Measurements from ENCODE around the gene LAMB3.

LAMB3 gene

DNA sequence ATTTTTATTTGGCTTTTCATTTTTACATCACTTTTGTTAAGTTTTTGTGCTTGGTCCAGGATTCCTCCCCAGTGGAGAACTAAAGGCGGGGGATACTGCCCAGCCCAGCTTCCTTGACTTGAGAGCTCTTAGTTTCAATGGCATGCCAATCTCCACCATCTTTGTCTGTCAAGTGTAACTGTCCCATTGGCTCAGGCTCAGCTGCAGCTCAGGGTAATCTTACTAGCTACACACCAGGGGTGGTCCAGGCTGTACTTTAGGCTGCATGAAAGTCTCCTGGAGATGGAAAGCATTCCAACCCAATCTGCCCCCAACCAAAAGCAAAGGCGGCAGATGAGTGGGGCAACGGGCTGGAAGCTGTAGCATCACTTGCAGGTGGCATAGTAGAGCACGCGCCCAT is 37.3 kb downstream of the LAMB3 start:
- no peaks in the 10 kb centered on the region for H3K4me1 ChIP-seq (ENCODE audit: insufficient read depth, low read length)

DNA sequence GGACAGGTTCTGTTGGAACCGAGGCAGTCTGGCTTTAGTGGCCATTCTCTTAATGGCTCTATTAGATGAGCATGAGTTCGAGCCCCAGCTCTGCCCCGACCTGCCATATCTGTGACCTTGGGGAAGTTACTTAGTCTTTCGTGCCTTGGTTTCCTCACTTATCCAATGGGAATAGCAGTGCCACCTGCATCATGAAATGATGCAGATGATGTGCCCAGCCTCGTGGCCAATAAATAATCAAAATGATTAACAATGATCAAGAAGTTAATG is 38.1 kb downstream of the LAMB3 start:
- H3K27me3 ChIP-seq (ENCODE audit: insufficient read depth, low read length): peaks cover 3% of the 10 kb centered on the region
- no peak overlapping the region for H3K4me3 ChIP-seq (ENCODE audit: low read length)

More for the DNA sequence above, 37.3 kb downstream of the LAMB3 start:
- H3K27me3 ChIP-seq (ENCODE audit: insufficient read depth, low read length): peaks cover 3% of the 10 kb centered on the region
- H3K9me3 ChIP-seq (ENCODE audit: low read length): no peaks in the 10 kb centered on the region
- no peaks in the 10 kb centered on the region for H3K36me3 ChIP-seq (ENCODE audit: insufficient read depth, low read length)
- no peak overlapping the region for H3K4me3 ChIP-seq (ENCODE audit: low read length)
- no peak overlapping the region for H2AFZ ChIP-seq (ENCODE audit: low read depth, low read length)

DNA sequence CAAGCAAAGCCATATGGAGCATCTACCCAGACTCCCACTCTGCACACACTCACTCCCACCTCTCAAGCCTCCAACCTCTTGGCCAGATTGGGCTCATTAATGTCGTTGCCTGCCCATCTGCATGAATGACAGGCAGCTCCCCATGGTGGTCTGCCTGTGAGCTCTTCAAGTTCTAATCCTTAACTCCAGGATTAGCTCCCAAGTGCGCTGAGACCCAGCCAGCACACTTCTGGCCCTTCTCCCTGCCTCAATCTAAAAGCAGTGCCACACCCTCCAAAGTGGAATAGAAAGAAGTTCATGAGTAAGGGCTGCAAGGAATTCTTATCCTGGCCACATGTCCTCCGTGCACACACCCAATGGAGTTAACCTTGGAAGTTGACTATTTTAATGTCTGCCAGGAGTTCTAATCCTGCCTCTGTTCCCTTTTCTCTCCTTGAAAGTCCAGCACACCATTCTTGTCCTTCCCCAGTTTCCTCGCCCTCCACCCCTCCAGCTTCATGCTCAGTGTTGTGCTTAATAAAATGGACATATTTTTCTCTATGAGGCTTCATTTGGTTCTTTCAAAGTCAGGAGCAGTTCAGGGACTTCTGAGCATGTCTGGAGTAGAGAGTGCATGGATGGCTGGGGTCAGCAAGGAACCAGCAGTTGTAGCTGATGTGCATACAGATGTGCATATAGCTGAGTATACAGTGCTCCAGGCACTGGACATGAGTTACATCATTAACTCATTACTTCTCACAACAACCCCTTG is 38.6 kb downstream of the LAMB3 start:
- Histone ChIP-seq H3K4me3 (ENCODE audit: low read length) (no peak overlapping the region), H3K27me3 (ENCODE audit: insufficient read depth, low read length) (peaks cover 3% of the 10 kb centered on the region), H3K36me3 (ENCODE audit: insufficient read depth, low read length) (no peaks in the 10 kb centered on the region), H3K9me3 (ENCODE audit: low read length) (no peaks in the 10 kb centered on the region), H2AFZ (ENCODE audit: low read depth, low read length) (no peak overlapping the region), H3K4me1 (ENCODE audit: insufficient read depth, low read length) (no peaks in the 10 kb centered on the region)

More for the DNA sequence above, 38.1 kb downstream of the LAMB3 start:
- H3K36me3 ChIP-seq (ENCODE audit: insufficient read depth, low read length): no peaks in the 10 kb centered on the region
- no peaks in the 10 kb centered on the region for H3K4me1 ChIP-seq (ENCODE audit: insufficient read depth, low read length)
- no peaks in the 10 kb centered on the region for H3K9me3 ChIP-seq (ENCODE audit: low read length)
- no peak overlapping the region for H2AFZ ChIP-seq (ENCODE audit: low read depth, low read length)

DNA sequence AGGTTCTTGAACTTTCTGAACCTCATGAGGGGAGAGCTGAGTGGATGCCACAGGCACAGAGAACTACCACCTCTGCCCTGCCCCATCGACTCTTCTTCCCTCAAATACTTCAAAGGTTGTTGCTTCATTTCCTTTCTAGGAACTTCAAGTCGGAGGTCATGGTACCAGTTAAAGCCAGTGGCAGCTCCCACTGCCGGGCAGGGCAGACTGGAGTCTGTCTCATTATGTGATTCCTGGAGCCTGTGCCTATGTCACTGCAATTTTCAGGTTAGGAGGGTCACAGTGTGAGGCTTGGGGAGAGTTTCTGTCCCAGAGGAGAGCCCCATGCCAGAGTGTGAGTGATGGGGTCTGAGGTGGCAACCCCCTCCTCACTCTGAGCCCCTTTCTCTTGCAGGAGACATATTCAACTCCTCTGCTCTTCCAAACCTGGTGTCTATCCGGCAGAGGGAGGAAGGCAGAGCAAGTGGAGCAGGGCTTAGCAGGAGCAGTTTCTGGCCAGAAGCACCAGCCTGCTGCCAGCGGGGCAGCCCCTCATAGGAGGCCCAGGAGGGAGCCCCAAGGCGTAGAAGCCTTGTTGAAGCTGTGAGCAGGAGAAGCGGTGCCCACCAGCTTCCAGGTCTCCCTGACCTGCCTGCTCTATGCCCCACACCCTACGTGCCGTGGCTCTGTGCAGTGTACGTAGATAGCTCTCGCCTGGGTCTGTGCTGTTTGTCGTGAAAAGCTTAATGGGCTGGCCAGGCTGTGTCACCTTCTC is 39.4 kb downstream of the LAMB3 start:
- Histone ChIP-seq H3K27me3 (ENCODE audit: insufficient read depth, low read length) (peaks cover 3% of the 10 kb centered on the region), H2AFZ (ENCODE audit: low read depth, low read length) (no peak overlapping the region), H3K4me1 (ENCODE audit: insufficient read depth, low read length) (no peaks in the 10 kb centered on the region), H3K36me3 (ENCODE audit: insufficient read depth, low read length) (no peaks in the 10 kb centered on the region), H3K4me3 (ENCODE audit: low read length) (no peak overlapping the region), H3K9me3 (ENCODE audit: low read length) (no peaks in the 10 kb centered on the region)

DNA sequence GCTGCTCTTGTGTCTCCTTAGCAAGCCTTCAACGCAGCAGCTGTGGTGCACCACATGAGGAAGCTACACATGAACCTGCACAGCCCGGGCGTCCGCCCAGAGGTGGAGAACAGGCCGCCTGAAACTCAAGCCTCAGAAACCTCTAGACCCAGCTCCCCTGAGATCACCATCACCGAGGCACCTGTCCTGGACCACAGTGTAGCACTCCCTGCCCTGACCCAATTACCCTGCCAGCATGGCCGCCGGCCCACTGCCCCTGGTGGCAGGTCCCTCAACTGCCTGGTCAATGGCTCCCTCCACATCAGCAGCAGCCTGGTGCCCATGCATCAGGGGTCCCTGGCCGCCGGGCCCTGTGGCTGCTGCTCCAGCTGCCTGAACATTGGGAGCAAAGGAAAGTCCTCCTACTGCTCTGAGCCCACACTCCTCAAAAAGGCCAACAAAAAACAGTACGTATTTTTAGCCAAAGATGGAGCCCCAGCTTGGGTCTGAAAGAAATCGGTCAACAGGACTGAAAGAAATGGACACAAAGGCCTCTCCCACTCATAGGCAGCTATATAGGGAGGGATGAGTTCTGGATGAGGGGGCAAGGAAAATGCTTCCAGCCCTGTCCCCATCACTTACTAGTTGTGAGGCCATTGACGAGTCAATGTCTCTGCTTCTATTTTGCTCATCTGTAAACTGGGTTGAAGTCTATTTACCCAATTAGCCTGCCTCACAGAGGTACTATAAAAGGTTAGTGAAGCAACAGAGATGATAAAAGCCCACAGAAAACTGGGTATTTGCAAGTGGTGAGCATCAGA is 40.3 kb downstream of the LAMB3 start:
- Histone ChIP-seq H3K36me3 (ENCODE audit: insufficient read depth, low read length) (no peaks in the 10 kb centered on the region), H3K27me3 (ENCODE audit: insufficient read depth, low read length) (peaks cover 3% of the 10 kb centered on the region), H3K9me3 (ENCODE audit: low read length) (no peaks in the 10 kb centered on the region), H3K4me1 (ENCODE audit: insufficient read depth, low read length) (no peaks in the 10 kb centered on the region), H3K4me3 (ENCODE audit: low read length) (no peak overlapping the region), H2AFZ (ENCODE audit: low read depth, low read length) (no peak overlapping the region)

DNA sequence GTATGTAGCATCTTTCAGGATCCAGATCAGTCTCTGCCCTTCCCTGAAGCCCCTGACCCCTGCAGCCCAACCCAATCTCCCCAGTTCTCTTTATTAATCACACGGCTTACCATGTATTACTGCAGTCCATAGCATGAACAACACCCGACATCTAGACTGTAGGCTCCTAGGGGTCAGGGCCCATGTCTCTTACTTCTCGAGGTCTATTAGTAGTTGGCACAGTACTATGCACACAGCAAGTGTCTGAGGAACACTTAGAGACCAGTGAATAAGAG is 41.7 kb downstream of the LAMB3 start:
- Histone ChIP-seq H2AFZ (ENCODE audit: low read depth, low read length) (no peak overlapping the region), H3K36me3 (ENCODE audit: insufficient read depth, low read length) (no peaks in the 10 kb centered on the region), H3K9me3 (ENCODE audit: low read length) (no peaks in the 10 kb centered on the region), H3K4me1 (ENCODE audit: insufficient read depth, low read length) (no peaks in the 10 kb centered on the region), H3K27me3 (ENCODE audit: insufficient read depth, low read length) (peaks cover 3% of the 10 kb centered on the region), H3K4me3 (ENCODE audit: low read length) (no peak overlapping the region)

DNA sequence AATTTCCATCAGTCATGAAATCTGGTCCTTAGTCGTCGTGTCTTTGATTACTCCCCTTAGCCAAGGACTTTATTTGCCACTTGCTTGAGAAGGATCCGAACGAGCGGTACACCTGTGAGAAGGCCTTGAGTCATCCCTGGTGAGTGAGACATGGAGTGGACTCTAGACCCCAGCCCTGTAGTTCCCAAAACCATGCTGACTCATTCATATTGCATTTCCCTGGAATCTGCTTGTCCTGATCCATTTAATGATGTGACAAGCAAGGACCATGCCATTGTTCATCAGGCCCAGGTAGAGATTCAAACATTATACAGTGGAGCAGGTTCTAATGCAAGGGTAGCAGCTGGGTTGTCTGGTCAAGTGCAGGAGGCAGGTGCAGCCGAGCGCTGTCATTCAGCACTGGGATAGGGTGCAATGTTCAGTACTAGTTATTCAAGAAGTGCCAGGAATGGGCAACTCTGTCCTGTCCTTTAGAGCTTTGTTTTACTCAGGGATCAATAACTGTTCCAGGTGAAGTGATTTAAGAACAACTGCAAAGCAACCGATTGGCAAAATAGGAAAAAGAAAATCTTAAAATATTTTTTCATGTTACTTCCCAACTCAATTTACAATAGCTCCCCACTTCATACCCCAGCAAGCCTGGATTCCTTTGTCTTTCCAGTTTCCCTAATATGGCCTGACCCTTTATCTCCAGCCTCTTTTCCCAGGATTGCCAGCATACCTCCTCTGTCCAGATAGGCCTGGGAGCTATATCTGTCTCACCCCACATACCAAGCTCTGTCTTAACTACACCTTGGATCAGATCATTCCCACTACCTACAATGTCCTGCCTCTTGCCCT is 42.2 kb downstream of the LAMB3 start:
- peaks cover under 1% of the 10 kb centered on the region for H3K27me3 ChIP-seq (ENCODE audit: insufficient read depth, low read length)
- H3K4me1 ChIP-seq (ENCODE audit: insufficient read depth, low read length): no peaks in the 10 kb centered on the region
- H2AFZ ChIP-seq (ENCODE audit: low read depth, low read length): no peak overlapping the region
- H3K36me3 ChIP-seq (ENCODE audit: insufficient read depth, low read length): no peaks in the 10 kb centered on the region
- no peak overlapping the region for H3K4me3 ChIP-seq (ENCODE audit: low read length)
- no peaks in the 10 kb centered on the region for H3K9me3 ChIP-seq (ENCODE audit: low read length)

DNA sequence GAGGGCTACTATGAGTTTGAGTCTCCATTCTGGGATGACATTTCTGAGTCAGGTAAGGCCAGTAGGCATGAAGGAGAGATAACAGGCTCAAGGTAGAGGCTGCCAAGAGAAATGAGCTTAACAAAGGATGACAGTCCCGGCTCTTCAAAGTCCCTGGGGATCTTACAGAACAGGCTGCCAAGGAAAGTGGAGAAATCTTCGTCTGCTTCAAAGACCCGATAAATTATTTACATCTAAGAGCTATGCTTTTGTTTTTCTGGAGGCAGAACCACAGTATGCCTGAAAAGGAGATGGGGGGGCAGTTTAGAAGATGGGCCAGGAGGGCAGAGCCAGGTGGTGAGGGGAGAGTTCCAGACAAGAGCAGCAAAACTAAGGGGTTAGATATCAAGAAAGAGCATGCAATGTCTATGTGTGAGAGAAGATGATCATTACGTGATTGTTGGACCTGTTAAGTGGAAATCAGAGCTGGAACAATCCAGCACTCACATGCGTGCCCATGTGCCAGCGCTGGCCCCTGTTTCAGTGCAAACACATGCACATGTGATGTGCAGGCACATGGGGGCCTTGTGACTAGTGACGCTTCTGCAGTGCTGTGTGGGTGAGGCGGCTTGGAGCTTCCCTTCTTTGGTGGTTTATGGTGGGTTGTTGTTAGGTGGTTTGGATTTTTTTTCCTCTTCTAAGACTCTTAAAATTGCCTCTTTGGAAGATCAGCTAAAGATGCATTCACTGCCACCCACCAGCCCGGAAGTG is 43.0 kb downstream of the LAMB3 start:
- no peaks in the 10 kb centered on the region for H3K4me1 ChIP-seq (ENCODE audit: insufficient read depth, low read length)
- H3K27me3 ChIP-seq (ENCODE audit: insufficient read depth, low read length): no peaks in the 10 kb centered on the region
- no peaks in the 10 kb centered on the region for H3K36me3 ChIP-seq (ENCODE audit: insufficient read depth, low read length)
- no peaks in the 10 kb centered on the region for H3K9me3 ChIP-seq (ENCODE audit: low read length)
- H2AFZ ChIP-seq (ENCODE audit: low read depth, low read length): no peak overlapping the region
- no peak overlapping the region for H3K4me3 ChIP-seq (ENCODE audit: low read length)

DNA sequence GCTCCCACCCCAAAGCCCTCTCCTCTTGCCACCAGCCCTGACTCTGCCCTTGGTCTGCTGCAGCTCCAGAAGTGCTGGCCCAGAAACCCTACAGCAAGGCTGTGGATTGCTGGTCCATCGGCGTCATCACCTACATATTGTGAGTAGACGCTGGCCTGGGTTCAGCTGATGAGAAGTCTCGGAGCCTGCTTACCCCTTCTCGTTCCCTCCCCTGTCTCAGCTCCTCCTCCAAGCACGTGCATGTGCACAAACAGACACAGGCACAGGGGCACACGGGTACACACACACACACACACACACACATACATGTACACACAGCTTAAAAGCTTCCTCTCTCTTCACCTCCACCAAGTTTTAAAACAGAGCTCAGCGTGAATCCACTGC is 44.4 kb downstream of the LAMB3 start:
- H2AFZ ChIP-seq (ENCODE audit: low read depth, low read length): no peak overlapping the region
- H3K4me3 ChIP-seq (ENCODE audit: low read length): no peak overlapping the region
- no peaks in the 10 kb centered on the region for H3K4me1 ChIP-seq (ENCODE audit: insufficient read depth, low read length)
- H3K36me3 ChIP-seq (ENCODE audit: insufficient read depth, low read length): no peaks in the 10 kb centered on the region
- no peaks in the 10 kb centered on the region for H3K9me3 ChIP-seq (ENCODE audit: low read length)
- H3K27me3 ChIP-seq (ENCODE audit: insufficient read depth, low read length): no peaks in the 10 kb centered on the region

DNA sequence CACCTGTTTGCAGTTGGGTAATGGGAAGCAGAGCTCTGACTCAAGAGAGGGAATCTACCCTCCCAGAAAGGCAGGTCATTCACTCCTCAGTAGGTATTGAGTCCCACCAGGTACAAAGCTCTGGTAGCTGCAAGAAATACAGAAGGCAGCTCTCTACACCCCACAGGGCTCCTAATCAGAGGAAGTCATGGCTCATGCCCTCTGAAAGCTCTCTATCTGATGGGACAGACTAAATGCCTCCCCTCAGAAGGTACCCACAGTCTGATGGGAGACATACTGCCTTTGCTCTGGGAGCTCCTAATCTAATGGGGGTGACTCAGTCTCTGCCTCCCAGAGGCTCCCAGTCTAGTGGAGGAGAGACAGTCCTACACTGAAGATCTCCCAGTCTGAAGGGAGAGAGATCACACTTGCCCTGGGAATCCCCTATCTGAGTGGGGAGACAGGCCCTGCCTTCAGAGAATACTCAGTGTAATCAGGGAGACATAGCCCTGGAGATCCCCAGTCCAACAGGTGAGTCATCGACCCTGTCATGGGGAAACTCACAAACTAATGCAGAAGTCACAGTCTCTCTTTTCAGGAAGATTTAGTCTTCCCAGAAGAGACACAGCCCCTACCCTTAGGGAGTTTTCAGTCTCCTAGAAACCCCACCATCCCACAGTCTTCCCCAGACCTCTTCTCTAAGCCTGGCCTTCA is 45.0 kb downstream of the LAMB3 start:
- no peak overlapping the region for H3K4me3 ChIP-seq (ENCODE audit: low read length)
- H3K9me3 ChIP-seq (ENCODE audit: low read length): no peaks in the 10 kb centered on the region
- no peaks in the 10 kb centered on the region for H3K27me3 ChIP-seq (ENCODE audit: insufficient read depth, low read length)
- H2AFZ ChIP-seq (ENCODE audit: low read depth, low read length): no peak overlapping the region
- H3K36me3 ChIP-seq (ENCODE audit: insufficient read depth, low read length): no peaks in the 10 kb centered on the region
- no peaks in the 10 kb centered on the region for H3K4me1 ChIP-seq (ENCODE audit: insufficient read depth, low read length)

DNA sequence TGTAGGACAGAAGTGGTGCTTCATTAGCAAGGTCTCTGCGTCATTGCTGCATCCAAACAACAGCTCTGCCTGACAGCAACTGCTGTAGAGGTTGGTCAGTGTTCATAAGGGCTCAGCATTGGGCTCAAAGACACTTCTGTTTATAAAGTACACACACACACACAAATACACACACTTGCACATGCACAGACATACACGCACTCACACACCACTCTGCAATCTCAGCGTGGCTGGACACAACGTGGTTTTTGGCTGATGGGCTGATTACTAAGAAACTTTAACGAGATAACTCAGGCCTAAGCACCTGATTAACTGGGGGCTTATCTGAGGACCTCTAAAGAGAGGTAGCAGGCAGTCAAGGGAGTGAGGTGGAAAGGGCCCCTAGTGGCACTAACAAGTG is 48.3 kb downstream of the LAMB3 start:
- Histone ChIP-seq H3K36me3 (ENCODE audit: insufficient read depth, low read length) (no peaks in the 10 kb centered on the region), H3K4me3 (ENCODE audit: low read length) (no peak overlapping the region), H2AFZ (ENCODE audit: low read depth, low read length) (no peak overlapping the region), H3K4me1 (ENCODE audit: insufficient read depth, low read length) (no peaks in the 10 kb centered on the region), H3K9me3 (ENCODE audit: low read length) (no peaks in the 10 kb centered on the region), H3K27me3 (ENCODE audit: insufficient read depth, low read length) (no peaks in the 10 kb centered on the region)

Measured in neuron (in vitro differentiated cells).